Measurements from ENCODE around the gene HSPA12B.

The HSPA12B gene

DNA sequence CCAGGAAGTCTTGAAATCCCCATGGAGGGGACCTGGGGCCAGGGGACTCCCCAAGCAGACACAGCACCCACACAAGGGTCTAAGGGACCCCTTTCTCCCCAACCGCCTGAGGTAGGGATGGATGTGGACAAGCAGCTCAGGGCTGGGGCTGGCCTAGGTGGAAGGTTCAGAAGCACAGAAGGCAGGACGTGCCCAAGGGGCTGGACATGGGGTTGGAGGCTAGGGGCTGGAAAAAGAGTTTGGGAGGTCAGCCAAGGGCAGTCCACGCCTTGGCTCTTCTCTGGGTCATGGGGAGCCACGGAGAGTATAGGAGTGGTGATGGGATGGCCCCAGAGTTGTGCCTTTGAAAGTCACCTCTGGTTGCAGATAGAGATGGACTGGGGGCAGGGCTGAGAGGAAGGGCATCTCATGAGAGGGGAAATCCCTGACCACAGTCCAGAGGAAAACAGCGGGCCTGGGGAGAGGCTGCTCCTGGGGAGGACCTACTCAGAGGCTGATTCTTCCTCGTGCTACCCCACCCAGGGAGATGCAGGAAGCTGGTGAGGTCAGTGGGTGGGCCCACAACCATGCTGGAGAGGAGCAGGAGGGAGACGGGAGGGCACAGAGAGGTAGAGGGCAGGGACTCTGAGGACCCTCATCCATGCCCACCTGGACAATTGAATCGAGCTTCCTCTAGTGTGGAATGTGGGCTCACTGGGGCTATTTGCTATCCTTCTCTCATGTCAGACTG, 2.5 kb upstream of the HSPA12B start:
- DNase-seq: no peak

- no peak for DNase-seq
These were observed 1.4 kb upstream of the HSPA12B start for GRCh38 chr20:3730803-3731672.

DNA sequence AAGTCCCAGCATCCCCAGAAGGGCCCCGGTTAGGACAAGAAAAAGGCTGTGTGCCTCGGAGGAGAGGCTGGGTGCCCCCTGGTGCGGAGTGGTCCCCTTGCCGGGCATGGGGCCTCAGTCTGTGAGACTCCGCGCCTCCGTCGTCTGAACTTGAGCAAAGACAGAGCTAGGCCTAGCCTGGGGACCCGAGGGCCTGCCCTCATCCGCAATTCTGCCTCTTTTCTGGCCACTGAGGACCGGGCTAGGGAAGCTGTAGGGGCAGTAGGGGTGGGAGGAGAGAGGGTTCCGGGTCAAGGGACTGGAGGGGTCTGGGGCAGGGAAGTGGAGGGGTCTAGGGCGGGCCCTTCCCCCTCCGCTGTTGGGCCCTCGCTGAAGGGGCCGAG, 550 bp upstream of the HSPA12B start:
- DNase-seq: no peak

DNA sequence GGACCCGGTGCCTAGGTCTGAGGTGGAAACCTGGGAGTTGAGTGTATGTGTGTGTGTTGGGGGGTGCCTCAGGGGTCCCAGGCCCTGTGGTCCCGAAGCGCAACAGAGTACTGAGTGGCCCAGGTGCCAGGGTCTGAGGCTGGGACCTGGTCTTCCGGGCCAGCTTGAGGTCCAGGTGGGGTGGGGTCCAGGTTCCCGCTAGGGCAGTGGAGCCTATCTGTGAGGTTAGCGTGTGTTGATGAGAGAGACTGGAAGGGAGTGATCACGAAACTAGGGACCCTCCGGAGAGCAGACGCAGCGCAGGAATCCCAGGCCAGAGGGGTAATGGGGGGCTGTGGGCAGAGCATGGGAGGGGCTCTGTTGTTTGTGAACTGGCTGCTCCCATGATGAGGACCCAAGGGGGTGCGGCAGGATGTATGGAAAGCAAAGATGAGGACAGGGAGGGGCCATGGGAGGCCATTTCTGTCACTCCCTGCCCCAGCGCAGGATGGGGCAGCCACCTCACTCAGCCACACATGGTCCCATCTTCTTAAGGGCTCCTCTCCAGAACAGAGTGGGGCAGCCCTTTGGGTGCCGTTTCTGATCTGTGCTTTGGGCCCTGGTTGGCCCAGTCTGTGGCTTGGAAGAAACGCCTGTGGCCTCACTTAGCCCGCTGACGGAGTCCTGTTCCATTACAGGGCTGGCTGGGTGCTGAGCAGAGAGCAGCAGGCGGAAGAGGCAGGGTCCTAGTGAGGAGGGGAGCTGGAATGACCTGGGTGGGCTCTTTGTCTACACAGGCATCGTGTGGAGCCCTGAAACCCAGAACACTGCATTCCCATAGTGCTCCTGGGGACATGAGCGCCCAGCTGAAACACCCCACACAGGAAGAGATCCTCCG, 872 bp downstream of the HSPA12B start:
- DNase-seq: no peak

GRCh38 chr20:3734111-3734843, 1.8 kb downstream of the HSPA12B start:
- no peak for DNase-seq

DNA sequence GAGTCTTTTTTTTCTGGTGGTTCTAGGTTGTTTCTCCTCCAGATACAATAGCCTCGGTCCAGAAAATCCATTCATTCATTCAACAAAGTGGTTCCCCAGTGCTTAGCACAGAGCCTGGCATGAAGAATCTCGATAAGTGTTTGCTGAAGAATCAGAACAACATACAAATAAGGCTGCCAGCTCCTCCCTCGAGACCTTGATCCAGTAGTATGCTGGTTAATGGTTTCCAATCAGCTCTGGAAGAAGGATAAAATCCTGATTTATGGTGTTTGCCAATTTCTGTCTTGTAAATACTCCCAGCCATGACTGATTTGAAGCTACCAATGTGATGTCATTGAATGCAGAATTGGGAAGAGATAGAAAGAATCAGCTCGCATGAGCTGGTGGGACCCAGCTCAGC, 3.3 kb downstream of the HSPA12B start:
- no peak for DNase-seq

DNA sequence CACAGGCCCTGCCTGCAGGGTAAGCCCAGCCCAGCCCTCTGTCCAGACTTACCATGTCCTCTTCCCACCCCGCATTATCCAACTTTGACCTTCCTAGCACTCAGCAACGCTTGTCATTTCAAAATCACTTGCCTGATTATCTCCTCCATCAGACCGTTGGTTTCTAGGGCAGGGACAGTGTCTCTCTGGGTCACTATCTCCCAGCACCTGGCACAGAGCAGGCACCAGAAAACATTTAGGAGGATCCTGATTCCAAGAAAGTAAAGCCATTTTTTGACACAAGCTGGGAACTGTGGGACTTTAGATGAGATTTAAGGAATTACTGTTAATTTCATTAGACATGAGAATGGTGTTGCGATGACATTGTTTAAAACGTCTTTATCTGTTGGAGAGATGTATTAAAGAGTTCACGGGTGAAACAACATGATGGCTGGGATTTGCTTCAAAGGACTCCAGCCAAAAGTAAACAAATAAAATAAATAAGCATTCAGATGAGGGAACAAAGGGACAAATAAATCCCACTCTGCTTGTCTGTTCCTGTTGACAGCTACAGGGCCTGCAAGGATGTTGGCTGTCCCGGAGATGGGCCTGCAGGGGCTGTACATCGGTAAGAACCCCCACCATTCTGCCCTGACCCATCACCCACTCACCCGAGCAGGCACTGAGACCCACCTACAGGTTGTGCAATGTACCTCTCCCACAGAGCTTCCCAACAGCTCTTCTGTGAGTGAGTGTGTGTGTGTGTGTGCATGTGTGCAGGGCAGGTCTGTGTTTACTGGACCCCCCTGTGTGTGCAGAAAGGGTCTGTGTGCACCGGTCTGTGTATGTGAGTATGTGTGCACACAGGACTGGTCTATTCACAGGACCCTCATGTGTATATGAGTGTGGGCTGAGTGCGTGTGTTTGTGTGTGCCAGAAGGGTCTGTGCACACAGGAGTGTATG, 5.9 kb downstream of the HSPA12B start:
- DNase-seq: no peak

GRCh38 chr20:3739054-3739925, 6.8 kb downstream of the HSPA12B start:
- no peak for DNase-seq

DNA sequence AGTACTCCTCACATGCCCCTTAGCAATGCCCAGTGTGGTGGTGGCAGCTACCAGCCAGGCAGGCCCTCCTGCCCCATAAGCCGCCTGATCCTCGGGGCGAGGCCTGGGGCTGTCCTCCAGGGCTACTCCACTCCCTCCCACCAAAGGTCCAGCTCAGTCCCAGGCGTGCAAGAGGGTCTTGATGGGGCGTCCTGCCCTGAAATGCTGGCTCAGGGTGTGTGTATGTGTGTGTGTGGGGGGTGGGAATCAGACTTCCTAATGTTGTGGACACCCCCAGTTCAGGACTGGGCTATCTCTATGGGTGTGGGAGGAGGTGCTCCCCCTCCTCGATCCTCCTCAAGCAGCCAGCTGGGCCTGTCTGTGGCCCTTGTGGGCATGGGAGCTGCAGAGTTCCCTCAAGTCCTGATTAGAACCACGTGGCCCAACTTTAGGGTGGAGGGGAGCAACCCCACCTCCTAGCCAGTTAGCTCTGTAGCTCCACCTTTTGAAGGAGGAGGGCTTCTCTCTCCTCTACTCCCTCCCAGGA, 7.5 kb downstream of the HSPA12B start:
- no peak for DNase-seq

DNA sequence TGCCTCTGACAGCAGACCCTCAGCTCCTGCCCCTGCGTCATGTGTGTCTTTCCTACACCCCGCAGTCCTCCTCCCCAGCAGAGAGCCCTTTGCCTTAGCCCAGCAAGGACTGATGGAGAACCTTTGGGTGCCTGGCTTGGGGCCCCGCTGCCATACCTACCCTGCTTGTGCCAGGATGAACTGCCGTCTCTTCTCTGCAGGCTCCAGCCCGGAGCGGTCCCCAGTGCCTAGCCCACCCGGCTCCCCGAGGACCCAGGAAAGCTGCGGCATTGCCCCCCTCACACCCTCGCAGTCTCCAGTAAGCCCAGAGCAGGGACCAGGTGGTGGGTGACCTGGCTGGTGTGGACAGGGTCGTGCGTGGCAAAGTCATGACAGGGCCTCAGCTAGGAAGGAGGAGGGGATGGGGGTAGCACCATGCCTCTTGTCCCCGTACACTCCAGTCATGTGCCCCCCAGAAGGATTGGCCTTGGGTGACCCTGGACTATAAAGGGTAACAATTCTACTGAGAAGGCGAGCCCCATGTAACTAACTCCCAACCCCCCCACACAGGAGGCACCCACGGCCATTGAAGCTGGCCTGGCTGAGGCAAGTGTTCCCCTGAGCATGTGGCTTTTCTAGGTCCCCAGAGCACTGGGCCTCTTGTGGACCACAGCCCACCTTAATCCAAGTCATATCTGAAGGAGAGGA, 8.3 kb downstream of the HSPA12B start:
- DNase-seq: no peak

GRCh38 chr20:3741836-3742458, 9.5 kb downstream of the HSPA12B start:
- DNase-seq: no peak

DNA sequence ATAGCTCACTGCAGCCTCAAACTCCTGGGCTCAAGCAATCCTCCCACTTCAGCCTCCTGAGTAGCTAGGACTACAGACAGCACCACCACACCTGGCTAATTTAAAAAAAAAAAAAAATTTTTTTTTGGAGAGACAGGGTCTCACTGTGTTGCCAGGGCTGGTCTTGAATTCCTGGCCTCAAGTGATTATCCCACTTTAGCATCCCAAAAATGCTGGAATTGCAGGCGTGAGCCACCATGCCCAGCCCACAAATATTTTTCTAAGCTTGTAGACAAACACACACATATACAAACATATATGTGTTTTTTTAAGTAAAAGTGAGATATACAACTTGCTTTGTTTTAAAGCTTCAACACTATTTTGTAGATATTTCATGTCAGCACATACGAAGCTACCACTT, 10.8 kb downstream of the HSPA12B start:
- DNase-seq: no peak

DNA sequence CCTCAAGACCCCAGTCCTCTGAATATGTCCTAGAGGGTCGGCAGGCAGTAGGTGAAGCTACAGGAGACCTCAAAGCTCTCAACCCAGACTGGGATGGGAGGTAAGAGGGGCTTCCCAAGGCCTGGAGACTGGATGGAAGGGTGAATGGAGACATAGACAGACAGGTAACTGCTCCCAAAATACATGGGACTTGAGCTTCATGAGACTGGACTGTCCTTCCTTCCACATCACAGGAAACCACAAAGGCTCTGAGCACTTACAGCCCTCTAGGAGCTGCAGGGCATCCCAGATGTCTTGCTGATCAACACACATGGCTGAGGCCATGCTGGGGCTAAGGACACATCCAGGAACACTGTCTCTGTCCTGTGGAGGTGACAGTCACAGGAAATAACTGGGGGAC, 11.6 kb downstream of the HSPA12B start:
- DNase-seq: no peak

DNA sequence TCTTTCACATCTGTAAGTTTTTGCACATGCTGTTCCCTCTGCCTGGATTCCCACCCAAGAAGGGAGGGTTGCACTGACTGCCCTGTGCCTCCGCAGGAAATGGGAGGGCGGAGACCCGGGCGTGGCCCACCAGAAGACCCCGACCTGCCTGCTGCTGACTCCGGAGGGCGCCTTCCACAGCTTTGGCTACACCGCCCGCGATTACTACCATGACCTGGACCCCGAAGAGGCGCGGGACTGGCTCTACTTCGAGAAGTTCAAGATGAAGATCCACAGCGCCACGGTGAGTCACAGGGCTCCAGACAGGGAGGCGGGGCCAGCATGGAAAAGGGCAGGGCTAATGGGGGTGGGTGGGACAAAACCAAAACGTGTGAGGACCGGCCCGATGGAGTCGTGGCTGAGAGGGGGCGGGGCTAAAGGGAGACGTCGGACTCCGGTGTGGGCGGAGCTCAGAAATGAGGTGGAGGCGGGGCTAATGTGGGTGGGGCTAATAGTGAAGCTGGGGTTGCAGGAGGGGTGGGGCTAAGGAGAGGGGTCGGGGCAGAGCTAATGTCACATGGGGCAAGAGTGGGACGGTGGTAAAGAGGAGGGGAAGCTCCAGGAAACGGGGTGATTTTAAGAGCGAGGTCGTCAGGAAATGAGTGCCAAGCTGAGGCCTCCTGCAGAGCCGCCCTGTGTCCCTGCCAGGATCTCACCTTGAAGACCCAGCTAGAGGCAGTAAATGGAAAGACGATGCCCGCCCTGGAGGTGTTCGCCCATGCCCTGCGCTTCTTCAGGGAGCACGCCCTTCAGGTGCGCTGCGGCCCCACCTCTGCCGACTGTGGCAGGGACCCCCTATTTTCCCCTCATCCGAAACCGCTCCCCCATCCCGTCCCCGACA, 12.6 kb downstream of the HSPA12B start:
- peak; percentile 71 for DNase-seq

GRCh38 chr20:3745686-3746173, 13.2 kb downstream of the HSPA12B start:
- DNase-seq: no peak

- DNase-seq: no peak
These were observed 15.0 kb downstream of the HSPA12B start for GRCh38 chr20:3747471-3747870.

- DNase-seq: no peak
These were observed 15.6 kb downstream of the HSPA12B start for GRCh38 chr20:3748073-3748472.
